Testis (tissue), 2 donors: ENCODE results near the gene MT3.

Experiments used
- CTCF ChIP-seq, 3 experiments: fragments of 450-650 bp in 2 of 3; fragments of 200-600 bp in 1 of 3; sonication (generic) in 1 of 3; IDR thresholded peaks; one replicate each; pipeline ENCODE4 v1.5.1; 2016 to 2019; ENCODE audit warnings: antibody characterized with exemption in 3 of 3, mild to moderate bottlenecking in 2 of 3, moderate library complexity in 1 of 3
- POLR2A ChIP-seq: fragments of 450-650 bp; IDR thresholded peaks from one replicate; pipeline ENCODE4 v1.6.1; 2017; ENCODE audit warnings: antibody characterized with exemption, mild to moderate bottlenecking, moderate library complexity

GRCh38 chr16:56640076-56640475, 50.7 kb downstream of the MT3 start:
- TF ChIP-seq CTCF (IDR thresholded peaks at IDR 0.05), result no peak
- no peak for TF ChIP-seq POLR2A
